ENCODE measurements around the gene MICA.

Gene MICA

GRCh38 chr6:31462026-31462963, 58.9 kb downstream of the MICA start:
- no peak for DNase-seq

DNA sequence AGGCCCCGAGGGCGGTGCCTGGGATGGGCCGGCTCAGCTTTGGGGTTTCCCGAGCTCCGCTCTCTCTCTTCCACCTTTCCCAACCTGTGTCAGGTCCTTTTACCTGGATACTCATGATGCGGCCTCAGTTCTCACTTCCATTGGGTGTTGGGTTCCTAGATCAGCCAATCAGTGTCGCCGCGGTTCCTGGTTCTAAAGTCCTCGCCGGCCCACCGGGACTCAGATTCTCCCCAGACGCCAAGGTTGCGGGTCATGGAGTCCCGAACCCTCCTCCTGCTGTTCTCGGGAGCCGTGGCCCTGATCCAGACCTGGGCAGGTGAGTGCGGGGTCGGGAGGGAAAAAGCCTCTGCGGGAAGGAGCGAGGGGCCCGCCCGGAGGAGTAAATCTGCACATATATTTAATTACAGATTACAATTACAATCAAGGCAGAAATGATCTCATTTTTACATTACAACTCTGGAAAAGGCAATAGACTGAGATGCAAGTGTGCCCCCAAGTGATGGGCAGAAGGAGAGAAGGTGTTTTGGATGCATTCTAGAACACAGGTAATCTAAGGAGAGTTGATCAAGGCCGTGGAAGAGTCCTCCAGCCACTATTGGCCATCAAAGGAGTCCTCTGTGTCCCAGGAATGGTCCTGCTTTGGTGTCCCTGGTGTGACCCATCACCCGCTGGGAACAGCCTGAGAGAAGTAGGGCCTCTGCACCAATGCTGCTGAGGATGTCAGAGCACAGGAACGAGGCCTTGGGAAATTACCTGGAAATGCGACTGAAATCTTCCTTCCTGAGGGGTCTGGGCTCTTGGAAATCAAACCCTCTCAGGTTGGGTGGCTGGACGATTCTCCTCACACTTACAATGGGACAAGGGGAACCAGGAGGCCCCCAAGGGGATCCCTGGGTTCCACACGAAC, 59.8 kb downstream of the MICA start:
- DNase-seq, result peak; percentile 78 to 95 (median 88)

- no peak for DNase-seq
Measured at GRCh38 chr6:31464252-31465184, 61.1 kb downstream of the MICA start.

All from T-helper 2 cell (primary cell).